NCI-H446 (cell line): Measurements from ENCODE around the gene GPR158.
"Not testable (repeated sequence)": the region's sequence is repeated elsewhere in the genome, so short reads cannot be mapped to it uniquely, and the experiment has no call there.

Experiments used
- DNase-seq, 2 experiments: peaks; one replicate each; lab custom pipeline; 2025; lab: John Stamatoyannopoulos, UW

Gene GPR158

DNA sequence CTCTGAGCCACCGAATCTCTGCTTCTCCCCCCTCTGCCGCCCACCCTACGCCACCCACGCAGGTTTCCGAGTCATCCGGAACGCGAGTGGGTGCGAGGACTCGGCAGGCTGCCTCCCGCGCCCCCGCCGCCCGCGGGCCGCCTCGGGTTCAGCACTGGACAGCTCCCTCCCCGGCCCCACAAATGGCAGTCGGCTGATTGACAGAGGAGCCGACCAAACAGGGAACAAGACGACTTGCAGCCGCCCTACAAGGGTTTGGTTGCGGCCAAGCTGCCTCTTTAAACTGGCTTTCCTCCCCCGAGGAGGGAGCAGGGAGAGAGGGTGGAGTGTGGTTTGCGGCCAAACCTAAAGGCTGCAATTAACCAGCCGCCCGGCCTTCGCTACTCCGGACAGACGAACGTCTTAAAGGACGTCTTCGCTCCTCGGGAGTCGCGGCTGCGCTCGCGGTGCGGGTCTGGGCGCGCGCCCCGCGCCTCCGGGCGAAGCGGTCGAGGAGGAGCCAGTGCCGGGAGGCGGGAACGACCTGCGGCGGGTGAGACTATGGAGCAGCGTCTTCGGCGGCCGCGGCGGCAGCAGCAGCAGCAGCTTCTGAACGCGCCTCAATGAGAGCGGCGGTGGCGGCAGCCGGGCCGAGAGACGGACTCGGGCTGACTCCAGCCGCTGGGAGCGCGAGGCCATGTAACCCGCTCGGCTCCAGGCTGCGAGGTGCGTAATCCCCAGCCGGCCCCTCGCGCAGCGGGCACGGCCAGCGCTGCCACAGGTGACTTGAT lies at the start of gene GPR158:
Gene GPR158 (plus strand): TSS at position 541 of the 770 bp plus-strand sequence. CDS start 420 bp downstream, outside the sequence.
- peak; percentile 82 to 92 for DNase-seq

DNA sequence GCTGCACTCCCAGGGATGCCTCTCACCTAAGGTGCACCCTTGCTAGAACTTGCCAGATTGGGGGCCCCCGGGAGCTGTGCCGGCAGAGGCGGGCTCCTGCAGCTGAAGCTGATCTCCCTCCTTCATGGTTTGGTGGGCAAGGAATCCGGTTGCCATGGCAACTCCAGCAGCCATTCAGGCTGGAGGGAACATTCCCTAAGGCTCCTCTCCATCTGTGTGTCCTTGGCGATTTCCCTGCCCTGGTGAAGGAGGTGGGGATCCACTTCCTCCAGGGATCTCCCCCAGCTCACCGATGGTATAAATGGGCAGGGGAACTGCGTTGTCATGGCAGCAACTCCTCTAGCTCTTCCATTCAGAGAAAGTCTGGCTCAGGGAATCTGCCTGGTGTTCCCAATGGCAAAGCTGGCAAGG lies 49.6 kb upstream of the GPR158 start:
- peak; percentile 62 to 84 for DNase-seq

GRCh38 chr10:25129592-25129991 lies 45.2 kb upstream of the GPR158 start:
- DNase-seq, result no peak

GRCh38 chr10:25130906-25131305 lies 43.9 kb upstream of the GPR158 start:
- DNase-seq, result no peak

DNA sequence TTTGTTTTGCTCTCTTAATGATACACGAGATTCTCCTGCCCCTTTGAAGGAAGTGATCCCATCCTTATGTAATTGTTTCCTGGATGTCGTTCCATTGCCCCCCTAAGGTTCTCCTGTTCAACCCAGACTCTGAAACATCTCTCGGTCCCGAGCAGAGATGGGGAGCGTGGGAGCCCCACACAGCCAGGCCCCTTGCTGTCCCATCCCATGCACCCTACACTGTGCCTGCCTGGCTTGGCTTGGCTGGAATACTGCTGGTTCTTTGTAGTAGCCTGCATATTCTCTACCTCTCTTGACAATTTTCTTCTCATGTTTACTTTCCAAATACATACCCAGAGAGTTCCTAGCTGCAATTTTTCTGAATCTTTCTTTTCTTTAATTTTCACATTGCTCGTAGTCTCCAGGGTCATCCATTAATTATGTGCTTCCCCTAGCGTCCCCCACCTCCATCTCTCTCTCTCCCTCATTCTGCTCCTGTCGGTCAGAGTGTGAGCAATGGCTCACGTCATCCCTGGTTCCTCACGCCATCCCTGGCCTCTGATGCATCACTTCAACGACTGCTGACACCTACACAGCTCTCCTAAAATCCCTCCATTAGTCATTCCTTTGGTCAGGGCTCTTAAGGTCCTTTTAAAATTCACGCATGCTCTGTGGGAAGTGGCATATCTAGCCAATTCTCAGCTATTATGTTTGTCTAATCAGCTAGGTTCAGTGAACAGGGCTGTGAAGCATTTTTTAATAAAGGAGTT lies 32.5 kb upstream of the GPR158 start:
- no peak for DNase-seq

- DNase-seq, result no peak
These were observed 17.2 kb upstream of the GPR158 start for GRCh38 chr10:25157650-25158049.

DNA sequence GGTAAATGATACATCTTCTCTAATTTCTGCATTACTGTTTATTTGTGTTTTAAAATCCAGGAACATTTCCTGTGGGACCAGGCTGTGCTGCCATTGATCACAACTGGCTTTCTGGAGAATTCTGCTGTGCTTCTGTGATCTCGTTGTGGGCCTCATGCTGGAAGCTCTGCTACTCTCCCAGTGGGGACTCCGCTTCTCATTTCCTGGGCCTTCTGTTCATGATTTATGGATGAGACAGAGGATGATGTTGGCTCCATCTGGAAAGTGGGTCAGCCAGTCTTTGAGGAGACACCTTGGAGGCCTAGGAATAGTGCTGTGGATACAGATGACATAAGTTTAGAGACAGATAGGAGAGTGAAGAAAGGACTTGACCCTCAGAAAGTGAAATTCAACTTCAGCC lies 15.2 kb upstream of the GPR158 start:
- DNase-seq, result no peak

- DNase-seq, result no peak
These were observed 12.4 kb upstream of the GPR158 start for GRCh38 chr10:25162391-25162790.

- DNase-seq, result not testable (repeated sequence)
These were observed 11.3 kb upstream of the GPR158 start for GRCh38 chr10:25163464-25163863.

- DNase-seq, result no peak
These were observed 5.1 kb upstream of the GPR158 start for GRCh38 chr10:25169740-25170139.

- DNase-seq, result no peak
These were observed 4.2 kb upstream of the GPR158 start for GRCh38 chr10:25170627-25171026.

DNA sequence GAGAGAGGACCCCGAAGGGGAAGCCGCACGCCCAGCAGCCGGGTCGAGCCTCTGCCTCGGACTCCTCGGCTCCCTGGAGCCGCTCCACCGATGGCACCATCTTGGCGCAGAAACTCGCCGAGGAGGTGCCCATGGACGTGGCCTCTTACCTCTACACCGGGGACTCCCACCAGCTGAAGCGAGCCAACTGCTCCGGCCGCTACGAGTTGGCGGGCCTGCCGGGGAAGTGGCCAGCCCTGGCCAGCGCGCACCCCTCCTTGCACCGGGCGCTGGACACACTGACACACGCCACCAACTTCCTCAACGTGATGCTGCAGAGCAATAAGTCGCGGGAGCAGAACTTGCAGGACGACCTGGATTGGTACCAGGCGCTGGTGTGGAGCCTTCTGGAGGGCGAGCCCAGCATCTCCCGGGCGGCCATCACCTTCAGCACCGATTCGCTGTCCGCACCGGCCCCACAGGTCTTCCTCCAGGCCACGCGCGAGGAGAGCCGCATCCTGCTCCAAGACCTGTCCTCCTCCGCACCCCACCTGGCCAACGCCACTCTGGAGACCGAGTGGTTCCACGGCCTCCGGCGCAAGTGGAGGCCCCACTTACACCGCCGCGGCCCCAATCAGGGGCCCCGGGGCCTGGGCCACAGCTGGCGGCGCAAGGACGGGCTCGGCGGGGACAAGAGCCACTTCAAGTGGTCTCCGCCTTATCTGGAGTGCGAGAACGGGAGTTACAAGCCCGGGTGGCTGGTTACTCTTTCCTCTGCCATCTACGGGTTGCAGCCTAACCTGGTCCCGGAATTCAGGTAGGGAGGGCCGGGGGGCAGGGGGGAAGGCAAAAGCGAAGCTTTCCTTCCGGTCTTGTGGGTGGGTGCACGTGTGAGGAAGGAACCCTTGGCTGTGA lies 973 bp downstream of the GPR158 start:
- DNase-seq, result no peak

- DNase-seq, result peak in 1 of 2 experiments; percentile 19
These were observed 1.7 kb downstream of the GPR158 start for GRCh38 chr10:25176421-25176968.

GRCh38 chr10:25177093-25177753 lies 2.4 kb downstream of the GPR158 start:
- DNase-seq, result no peak

DNA sequence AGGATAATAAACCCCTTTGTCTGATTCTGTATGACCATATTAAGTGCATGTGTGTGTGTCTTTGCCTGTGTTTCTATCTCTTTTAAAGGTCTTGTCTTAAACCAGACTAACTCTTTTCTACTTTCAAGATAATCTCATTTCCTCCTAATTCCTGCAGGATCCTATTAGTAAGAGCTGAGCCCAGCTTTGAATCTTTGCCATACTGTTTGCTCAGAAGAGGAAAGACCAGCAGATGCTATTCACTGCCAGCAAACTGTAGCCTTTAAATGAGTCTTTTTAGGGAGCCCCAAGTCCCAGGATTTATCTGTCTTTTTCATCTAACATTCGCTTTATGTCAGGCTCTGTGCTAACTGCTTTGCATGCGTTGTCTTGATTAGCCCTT lies 2.9 kb downstream of the GPR158 start:
- DNase-seq, result peak in 1 of 2 experiments; percentile 16

- no peak for DNase-seq
These were observed 3.6 kb downstream of the GPR158 start for GRCh38 chr10:25178411-25178810.

GRCh38 chr10:25180801-25181200 lies 6.0 kb downstream of the GPR158 start:
- no peak for DNase-seq

- DNase-seq, result no peak
These were observed 7.8 kb downstream of the GPR158 start for GRCh38 chr10:25182636-25183035.

GRCh38 chr10:25191162-25191895 lies 16.5 kb downstream of the GPR158 start:
- no peak for DNase-seq

DNA sequence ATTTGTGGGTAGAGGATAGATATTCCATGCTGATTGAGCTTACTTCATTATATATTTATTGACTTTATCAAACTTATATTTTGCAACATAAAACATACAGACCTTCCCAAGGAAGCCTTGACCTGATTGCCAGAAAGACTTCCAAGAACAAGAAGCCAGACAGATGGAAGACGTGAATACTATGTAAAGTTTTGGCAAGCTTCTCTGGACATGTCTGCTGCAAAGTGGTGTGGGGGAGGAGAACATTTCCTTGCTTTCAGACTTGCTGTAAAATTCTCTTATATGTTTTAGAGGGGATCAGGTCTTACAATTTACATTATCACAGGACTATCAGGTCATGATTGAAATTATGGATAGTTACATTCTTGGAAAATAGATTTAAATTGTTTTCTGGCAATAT lies 23.4 kb downstream of the GPR158 start:
- peak in 1 of 2 experiments; percentile 68 for DNase-seq
